Liver (tissue), 3 donors: ENCODE results near the gene AS3MT.

Experiments used
- FOXA1 ChIP-seq: IDR thresholded peaks from 2 replicates; pipeline ENCODE4 v1.6.1; 2016; ENCODE audit warnings: antibody characterized with exemption
- RAD21 ChIP-seq, 2 donors: IDR thresholded peaks; 2 replicates each; pipeline ENCODE4 v1.6.1; 2016; ENCODE audit warnings: antibody characterized with exemption in 2 of 2, mild to moderate bottlenecking in 2 of 2
- TAF1 ChIP-seq: conservative IDR thresholded peaks from 2 replicates; pipeline ENCODE4 v1.6.1; 2016; ENCODE audit warnings: antibody characterized with exemption, mild to moderate bottlenecking
- TF ChIP-seq, protein P1 (sequence below): IDR thresholded peaks from 2 replicates; pipeline ENCODE4 v1.6.1; 2016; ENCODE audit warnings: antibody characterized with exemption
- TF ChIP-seq, protein P2 (sequence below): fragments of 150-350 bp; IDR thresholded peaks from 2 replicates; pipeline ENCODE4 v1.5.1; 2017; ENCODE audit warnings: improper control_type of control experiment, low read depth, low read length; ENCODE audit not compliant: missing input control
- TF ChIP-seq, protein P3 (sequence below): IDR thresholded peaks from 2 replicates; pipeline ENCODE4 v1.6.1; 2016; ENCODE audit warnings: antibody characterized with exemption
- TF ChIP-seq, protein P4 (sequence below): IDR thresholded peaks from 2 replicates; pipeline ENCODE4 v1.6.1; 2016; ENCODE audit warnings: antibody characterized with exemption
- TF ChIP-seq, protein P5 (sequence below): IDR thresholded peaks from 2 replicates; pipeline ENCODE4 v1.6.1; 2016; ENCODE audit warnings: antibody characterized with exemption, mild to moderate bottlenecking
- donor health status: healthy.
- donor health status: healthy.

DNA sequence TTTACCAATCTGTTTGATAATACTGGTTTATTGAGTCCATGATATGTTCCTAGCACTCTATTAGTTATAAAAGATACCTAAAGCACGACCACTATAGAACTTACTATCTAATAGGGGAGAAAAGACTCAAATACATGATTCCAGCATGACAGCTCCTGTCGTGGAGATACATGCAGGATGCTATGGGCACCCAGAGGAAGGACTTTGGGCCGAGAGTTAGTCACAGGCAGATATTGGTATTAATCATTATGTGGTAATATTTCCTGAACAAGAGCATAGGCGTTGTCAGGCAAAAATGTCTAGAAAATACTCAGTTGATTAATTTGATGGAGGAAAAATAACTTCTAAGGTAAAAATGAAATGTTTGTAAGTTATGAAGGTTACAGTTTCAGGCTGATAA, 80.6 kb downstream of the AS3MT start:
- TF ChIP-seq, protein P1, sequence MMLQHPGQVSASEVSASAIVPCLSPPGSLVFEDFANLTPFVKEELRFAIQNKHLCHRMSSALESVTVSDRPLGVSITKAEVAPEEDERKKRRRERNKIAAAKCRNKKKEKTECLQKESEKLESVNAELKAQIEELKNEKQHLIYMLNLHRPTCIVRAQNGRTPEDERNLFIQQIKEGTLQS, result no peak
- TF ChIP-seq, protein P2, sequence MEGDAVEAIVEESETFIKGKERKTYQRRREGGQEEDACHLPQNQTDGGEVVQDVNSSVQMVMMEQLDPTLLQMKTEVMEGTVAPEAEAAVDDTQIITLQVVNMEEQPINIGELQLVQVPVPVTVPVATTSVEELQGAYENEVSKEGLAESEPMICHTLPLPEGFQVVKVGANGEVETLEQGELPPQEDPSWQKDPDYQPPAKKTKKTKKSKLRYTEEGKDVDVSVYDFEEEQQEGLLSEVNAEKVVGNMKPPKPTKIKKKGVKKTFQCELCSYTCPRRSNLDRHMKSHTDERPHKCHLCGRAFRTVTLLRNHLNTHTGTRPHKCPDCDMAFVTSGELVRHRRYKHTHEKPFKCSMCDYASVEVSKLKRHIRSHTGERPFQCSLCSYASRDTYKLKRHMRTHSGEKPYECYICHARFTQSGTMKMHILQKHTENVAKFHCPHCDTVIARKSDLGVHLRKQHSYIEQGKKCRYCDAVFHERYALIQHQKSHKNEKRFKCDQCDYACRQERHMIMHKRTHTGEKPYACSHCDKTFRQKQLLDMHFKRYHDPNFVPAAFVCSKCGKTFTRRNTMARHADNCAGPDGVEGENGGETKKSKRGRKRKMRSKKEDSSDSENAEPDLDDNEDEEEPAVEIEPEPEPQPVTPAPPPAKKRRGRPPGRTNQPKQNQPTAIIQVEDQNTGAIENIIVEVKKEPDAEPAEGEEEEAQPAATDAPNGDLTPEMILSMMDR, result no peak
- TF ChIP-seq FOXA1 (no peak), RAD21 (IDR thresholded peaks at IDR 0.05) (no peak), TAF1 (no peak)
- TF ChIP-seq, protein P3, sequence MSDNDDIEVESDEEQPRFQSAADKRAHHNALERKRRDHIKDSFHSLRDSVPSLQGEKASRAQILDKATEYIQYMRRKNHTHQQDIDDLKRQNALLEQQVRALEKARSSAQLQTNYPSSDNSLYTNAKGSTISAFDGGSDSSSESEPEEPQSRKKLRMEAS, result no peak
- TF ChIP-seq, protein P4, sequence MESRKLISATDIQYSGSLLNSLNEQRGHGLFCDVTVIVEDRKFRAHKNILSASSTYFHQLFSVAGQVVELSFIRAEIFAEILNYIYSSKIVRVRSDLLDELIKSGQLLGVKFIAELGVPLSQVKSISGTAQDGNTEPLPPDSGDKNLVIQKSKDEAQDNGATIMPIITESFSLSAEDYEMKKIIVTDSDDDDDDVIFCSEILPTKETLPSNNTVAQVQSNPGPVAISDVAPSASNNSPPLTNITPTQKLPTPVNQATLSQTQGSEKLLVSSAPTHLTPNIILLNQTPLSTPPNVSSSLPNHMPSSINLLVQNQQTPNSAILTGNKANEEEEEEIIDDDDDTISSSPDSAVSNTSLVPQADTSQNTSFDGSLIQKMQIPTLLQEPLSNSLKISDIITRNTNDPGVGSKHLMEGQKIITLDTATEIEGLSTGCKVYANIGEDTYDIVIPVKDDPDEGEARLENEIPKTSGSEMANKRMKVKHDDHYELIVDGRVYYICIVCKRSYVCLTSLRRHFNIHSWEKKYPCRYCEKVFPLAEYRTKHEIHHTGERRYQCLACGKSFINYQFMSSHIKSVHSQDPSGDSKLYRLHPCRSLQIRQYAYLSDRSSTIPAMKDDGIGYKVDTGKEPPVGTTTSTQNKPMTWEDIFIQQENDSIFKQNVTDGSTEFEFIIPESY, result no peak
- TF ChIP-seq, protein P5, sequence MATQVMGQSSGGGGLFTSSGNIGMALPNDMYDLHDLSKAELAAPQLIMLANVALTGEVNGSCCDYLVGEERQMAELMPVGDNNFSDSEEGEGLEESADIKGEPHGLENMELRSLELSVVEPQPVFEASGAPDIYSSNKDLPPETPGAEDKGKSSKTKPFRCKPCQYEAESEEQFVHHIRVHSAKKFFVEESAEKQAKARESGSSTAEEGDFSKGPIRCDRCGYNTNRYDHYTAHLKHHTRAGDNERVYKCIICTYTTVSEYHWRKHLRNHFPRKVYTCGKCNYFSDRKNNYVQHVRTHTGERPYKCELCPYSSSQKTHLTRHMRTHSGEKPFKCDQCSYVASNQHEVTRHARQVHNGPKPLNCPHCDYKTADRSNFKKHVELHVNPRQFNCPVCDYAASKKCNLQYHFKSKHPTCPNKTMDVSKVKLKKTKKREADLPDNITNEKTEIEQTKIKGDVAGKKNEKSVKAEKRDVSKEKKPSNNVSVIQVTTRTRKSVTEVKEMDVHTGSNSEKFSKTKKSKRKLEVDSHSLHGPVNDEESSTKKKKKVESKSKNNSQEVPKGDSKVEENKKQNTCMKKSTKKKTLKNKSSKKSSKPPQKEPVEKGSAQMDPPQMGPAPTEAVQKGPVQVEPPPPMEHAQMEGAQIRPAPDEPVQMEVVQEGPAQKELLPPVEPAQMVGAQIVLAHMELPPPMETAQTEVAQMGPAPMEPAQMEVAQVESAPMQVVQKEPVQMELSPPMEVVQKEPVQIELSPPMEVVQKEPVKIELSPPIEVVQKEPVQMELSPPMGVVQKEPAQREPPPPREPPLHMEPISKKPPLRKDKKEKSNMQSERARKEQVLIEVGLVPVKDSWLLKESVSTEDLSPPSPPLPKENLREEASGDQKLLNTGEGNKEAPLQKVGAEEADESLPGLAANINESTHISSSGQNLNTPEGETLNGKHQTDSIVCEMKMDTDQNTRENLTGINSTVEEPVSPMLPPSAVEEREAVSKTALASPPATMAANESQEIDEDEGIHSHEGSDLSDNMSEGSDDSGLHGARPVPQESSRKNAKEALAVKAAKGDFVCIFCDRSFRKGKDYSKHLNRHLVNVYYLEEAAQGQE, result no peak
